NCI-H748 treated with DMSO at 0.1 percent for 48 hours (cell line): ENCODE data around the gene MYL11.
"Not testable (repeated sequence)": the region's sequence is repeated elsewhere in the genome, so short reads cannot be mapped to it uniquely, and the experiment has no call there.

Source experiments
- DNase-seq: peaks from one replicate; lab custom pipeline; 2025; lab: John Stamatoyannopoulos, UW

Gene MYL11

DNA sequence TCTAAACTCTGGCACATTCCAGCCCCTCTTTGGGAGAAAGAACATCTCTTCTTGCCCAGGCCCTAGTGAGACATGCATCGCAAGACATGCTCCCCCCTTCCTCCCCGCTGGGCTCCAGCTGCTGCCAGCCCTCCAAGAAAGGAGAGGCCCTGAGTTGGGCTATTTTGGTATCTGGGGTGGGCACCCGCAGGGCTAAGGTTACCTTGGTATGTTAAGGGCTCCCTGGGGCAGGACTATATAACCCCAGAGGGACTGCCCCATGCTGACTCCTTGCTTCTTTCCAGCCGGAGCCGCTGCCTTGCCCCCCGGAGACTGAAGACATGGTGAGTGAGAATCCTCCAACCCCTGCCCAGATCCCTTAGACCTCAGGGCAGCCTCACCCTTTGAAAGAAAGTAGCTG lies at the start of gene MYL11:
Gene MYL11 (plus strand): TSS at position 265 of the 400 bp plus-strand sequence. CDS start 56 bp downstream, at position 321.
- DNase-seq, result no peak

- not testable (repeated sequence) for DNase-seq
These were observed 40.1 kb upstream of the MYL11 start for GRCh38 chr16:30334473-30334989.

GRCh38 chr16:30335028-30335597 lies 39.5 kb upstream of the MYL11 start:
- DNase-seq, result peak; percentile 46

GRCh38 chr16:30335598-30336474 lies 38.8 kb upstream of the MYL11 start:
- DNase-seq, result no peak

GRCh38 chr16:30337964-30338357 lies 36.6 kb upstream of the MYL11 start:
- DNase-seq, result not testable (repeated sequence)

DNA sequence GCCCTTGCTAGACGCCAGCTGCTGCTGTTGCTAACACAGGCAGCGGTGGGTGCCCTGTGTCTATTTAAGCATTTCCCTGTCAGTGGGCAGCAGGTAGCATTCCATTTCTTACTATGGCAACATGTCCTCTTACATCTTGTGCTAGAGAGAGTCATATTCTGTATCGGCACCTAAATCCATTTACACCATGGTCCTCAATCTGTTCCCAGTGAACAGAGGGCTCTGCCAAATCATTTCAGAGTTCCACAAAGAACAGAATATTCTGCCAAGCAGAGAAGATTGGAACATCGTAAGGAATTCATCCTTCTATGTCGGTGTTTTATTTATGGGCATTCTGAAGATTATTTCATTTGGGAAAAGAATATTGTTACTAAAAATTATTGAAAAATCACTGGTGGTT lies 35.9 kb upstream of the MYL11 start:
- not testable (repeated sequence) for DNase-seq

DNA sequence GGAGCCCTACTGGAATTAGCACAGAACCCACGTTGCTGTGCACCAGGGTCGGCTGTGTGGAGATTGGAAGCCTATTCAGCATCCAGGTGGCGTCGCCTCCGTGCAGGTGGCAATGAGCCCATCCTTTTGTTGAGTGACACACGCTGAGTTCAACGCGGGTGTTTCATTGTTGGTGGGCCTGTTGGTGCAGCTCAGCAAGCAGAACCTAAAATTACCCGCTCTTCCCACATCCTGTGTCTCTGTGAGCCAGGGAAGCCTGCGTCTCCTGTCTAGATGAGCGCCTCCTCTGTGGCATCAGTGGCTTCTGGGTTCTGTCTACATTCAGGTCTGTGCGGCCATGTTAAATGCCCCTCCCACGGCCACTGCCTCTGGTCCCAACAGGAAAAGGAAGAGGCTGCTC lies 34.0 kb upstream of the MYL11 start:
- DNase-seq, result no peak

- DNase-seq, result not testable (repeated sequence)
These were observed 32.6 kb upstream of the MYL11 start for GRCh38 chr16:30341971-30342370.

- DNase-seq, result no peak
These were observed 31.7 kb upstream of the MYL11 start for GRCh38 chr16:30342751-30343490.

- DNase-seq, result not testable (repeated sequence)
These were observed 31.1 kb upstream of the MYL11 start for GRCh38 chr16:30343491-30343820.

DNA sequence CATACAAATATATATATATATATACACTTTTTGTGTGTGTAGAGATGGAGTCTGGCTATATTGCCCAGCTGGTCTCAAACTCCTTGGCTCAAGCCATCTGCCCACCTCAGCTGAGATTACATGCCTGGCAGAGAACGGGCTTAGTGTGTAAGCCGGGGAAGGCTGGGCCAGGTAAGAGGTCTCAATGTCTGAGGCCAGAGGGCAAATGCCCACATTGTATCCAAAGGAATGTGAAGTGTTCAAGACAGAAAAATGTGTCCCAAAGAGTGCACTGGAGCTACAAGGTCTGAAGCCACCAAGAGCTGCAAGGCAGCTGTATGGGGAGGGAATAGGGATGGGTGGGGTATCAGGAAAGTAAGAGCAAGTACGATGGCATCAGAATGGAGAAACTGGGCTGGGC lies 28.3 kb upstream of the MYL11 start:
- no peak for DNase-seq

DNA sequence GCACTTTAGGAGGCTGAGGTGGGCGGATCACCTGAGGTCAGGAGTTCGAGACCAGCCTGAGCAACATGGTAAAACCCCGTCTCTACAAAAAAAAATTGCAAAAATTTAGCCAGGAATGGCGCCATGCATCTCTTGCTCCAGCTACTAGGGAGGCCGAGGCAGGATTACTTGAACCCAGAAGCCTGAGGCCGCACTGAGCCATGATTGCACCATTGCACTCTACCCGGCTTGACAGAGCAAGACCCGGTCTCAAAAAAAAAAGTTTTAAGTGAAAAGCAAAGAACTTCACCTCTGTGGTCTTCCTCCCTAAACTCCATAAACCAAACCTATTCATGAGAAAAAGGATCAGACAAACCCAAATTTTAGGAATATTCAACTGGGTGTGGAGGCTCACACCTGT lies 26.5 kb upstream of the MYL11 start:
- no peak for DNase-seq

- no peak for DNase-seq
These were observed 25.7 kb upstream of the MYL11 start for GRCh38 chr16:30348929-30349328.

DNA sequence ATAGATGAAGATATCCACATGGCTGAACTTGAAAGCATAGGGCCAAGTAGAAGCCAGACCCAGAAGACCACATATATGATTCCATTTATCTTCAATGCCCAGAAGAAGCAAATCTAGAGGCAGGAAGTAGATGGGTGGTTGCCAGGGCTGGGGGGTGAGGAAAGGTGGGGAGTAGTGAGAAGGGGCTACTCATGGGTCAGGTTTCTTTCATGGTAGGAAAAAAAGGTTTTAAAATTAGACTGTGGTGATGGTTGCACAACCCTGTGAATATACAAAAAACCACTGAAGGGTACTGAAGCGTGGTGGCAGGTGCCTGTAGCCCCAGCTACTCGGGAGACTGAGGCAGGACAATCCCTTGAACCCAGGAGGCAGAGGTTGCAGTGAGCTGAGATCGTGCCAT lies 24.9 kb upstream of the MYL11 start:
- DNase-seq, result no peak

- no peak for DNase-seq
These were observed 24.3 kb upstream of the MYL11 start for GRCh38 chr16:30350134-30350871.

GRCh38 chr16:30351001-30351441 lies 23.6 kb upstream of the MYL11 start:
- DNase-seq, result no peak

GRCh38 chr16:30351586-30352419 lies 22.8 kb upstream of the MYL11 start:
- no peak for DNase-seq

DNA sequence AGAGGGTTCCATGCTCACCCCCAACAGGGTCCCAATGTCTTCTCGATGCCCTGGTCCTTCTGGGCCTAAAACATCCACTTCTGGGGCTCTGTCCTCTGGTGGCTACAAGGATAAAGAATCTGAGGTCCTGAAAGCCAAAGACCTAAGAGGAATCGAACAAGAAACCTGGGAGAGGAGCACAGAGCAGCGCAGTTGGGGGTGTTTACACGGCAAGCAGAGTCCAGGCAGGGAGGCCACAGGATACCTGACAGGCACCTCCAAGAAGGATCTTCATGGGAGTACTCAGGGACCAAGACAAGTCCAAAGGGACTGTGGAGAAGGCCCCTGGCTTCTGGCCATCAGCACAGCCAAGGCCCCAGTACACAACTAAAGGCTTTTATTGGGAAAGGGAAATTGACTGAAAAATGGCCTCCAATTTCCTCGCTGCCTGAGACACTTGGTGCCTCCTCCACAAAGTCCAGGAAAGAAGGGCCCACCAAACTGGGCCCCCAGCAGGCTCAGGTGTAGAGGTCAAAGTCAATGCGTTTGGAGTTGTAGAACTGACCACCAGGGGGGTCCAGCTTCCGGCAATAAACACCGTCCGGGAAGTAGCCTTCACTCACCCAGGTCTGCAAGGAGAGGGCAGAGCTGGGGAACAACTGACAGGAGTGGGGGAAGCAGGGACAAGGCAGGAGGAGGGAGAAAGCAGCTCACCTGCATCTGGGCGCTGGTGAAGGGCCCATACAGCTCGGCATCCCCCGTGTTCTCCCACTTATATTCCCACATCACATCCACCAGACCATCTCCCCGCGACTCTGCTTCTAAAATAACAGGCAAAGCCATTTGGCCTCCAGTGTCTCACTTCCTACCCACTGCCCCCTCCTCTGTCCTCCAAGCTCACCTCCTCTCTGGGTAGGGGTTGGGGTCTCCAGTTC lies 21.9 kb upstream of the MYL11 start:
- no peak for DNase-seq

DNA sequence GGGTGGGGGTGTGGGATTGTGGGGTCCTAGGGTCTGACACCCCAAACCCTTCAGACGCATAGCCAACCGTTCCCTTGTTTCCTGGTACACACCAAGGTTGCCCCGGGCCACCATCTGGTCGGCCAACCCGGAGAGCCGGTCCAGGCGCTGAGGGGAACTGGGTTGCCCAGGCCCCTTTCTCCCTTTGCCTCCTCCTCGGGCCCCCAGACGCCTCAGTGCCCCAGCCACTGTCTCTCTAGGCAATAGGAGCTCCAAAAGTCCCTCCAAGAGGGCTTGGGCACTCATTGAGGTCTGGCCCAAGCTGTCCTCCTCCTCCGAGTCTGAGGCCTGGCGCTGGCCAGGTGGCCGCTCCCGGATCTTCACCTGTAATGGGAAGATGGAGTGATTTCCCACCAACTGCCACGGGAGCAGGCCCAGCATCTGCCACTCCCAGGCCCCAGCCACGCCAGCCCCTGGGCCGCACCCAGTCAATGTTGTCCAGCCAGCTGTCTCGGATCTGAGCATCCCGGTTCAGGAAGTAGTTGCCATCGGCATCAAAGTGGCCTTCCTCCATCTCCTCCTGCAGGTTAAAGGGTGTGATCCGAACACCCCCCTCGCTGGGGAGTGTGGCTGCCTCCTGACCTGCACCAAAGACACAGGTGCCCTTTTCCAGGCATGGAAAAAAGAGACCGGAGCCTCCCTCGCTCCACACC lies 21.0 kb upstream of the MYL11 start:
- no peak for DNase-seq
